H1 (cell line): ENCODE data around the gene RECK. TPM values are rescaled to one million over a fixed set of nuclear protein-coding genes. Genes with fewer than 3 reads are reported as not detected.

ENCODE experiments used
- CTCF ChIA-PET: fragments of 300-600 bp; sonication (Branson Sonifier 250); formaldehyde crosslinking; loops from one replicate; lab custom pipeline; 2021; ENCODE audit not compliant: partially characterized antibody; lab: Charles Lee
- POLR2A ChIA-PET: fragments of 300-600 bp; sonication (Branson Sonifier 250); formaldehyde crosslinking; loops from one replicate; lab custom pipeline; 2021; ENCODE audit warnings: inconsistent platforms; ENCODE audit not compliant: partially characterized antibody; lab: Charles Lee
- DNase-seq, 2 experiments: peaks; one replicate each; pipeline versions ENCODE4 v3.0.0 to v3.0.0-alpha.2; 2010 to 2022; ENCODE audit warnings: low spot score in 2 of 2, low read depth in 1 of 2, mixed read lengths in 1 of 2
- FAIRE-seq: peaks from 2 replicates; lab custom pipeline; 2011; peaks lifted over from hg19 to GRCh38; lab: Jason Lieb, UNC
- H2AFZ ChIP-seq: 2 replicates; pipeline ENCODE4 v1.8.1; 2012; ENCODE audit warnings: low read length, inconsistent platforms
- H2AK5ac ChIP-seq: 2 replicates; pipeline ENCODE4 v1.6.1; 2013; ENCODE audit warnings: low read depth, low read length
- H2BK120ac ChIP-seq: replicated peaks from 2 replicates; pipeline ENCODE3; 2013; ENCODE audit warnings: low read depth, low read length, inconsistent platforms
- H2BK12ac ChIP-seq: 2 replicates; pipeline ENCODE4 v1.6.1; 2013; ENCODE audit warnings: low read depth, low read length
- H2BK15ac ChIP-seq: 2 replicates; pipeline ENCODE4 v1.6.1; 2013; ENCODE audit warnings: low read length
- H2BK20ac ChIP-seq: 2 replicates; pipeline ENCODE4 v1.6.1; 2013; ENCODE audit warnings: low read length
- H2BK5ac ChIP-seq: 2 replicates; pipeline ENCODE4 v1.6.1; 2013; ENCODE audit warnings: low read depth, low read length
- H3K14ac ChIP-seq: 2 replicates; pipeline ENCODE4 v1.6.1; 2013; ENCODE audit warnings: inconsistent platforms; ENCODE audit not compliant: insufficient read length
- H3K18ac ChIP-seq: 2 replicates; pipeline ENCODE4 v1.6.1; 2013; ENCODE audit warnings: low read length; ENCODE audit errors: extremely low read depth
- H3K23ac ChIP-seq: 2 replicates; pipeline ENCODE4 v1.6.1; 2013; ENCODE audit warnings: inconsistent platforms; ENCODE audit not compliant: insufficient read length
- H3K23me2 ChIP-seq: 2 replicates; pipeline ENCODE4 v1.6.1; 2013; ENCODE audit warnings: low read depth, low read length
- H3K27ac ChIP-seq: 2 replicates; pipeline ENCODE4 v1.6.1; 2011; ENCODE audit warnings: low read depth, low read length, inconsistent platforms
- H3K27me3 ChIP-seq, 4 experiments: replicated peaks in 1 of 4; 1 replicate in 1 of 4; 2 replicates in 3 of 4; pipeline versions ENCODE4 v1.6.1 to v1.8.1; 2011 to 2013; ENCODE audit warnings: low read length in 3 of 4, mild to moderate bottlenecking in 3 of 4, inconsistent platforms in 2 of 4, mixed read lengths in 2 of 4, moderate library complexity in 1 of 4; ENCODE audit not compliant: control insufficient read depth in 3 of 4, insufficient read depth in 3 of 4; ENCODE audit errors: extremely low read depth in 1 of 4
- H3K36me3 ChIP-seq, 4 experiments: 2 replicates each; pipeline versions ENCODE4 v1.6.1 to v1.8.1; 2011 to 2013; ENCODE audit warnings: mild to moderate bottlenecking in 4 of 4, low read length in 3 of 4, moderate library complexity in 2 of 4, control low read depth in 1 of 4, inconsistent platforms in 1 of 4; ENCODE audit not compliant: insufficient read depth in 4 of 4, control insufficient read depth in 2 of 4
- H3K4ac ChIP-seq: replicated peaks from 2 replicates; pipeline ENCODE3; 2013; ENCODE audit warnings: low read length, low read depth, mixed read lengths, inconsistent platforms; ENCODE audit not compliant: insufficient read length
- H3K4me1 ChIP-seq, 4 experiments: replicated peaks in 1 of 4; 1 replicate in 1 of 4; 2 replicates in 3 of 4; pipeline versions ENCODE4 v1.6.1 to v1.8.1; 2011 to 2013; ENCODE audit warnings: low read length in 3 of 4, inconsistent platforms in 2 of 4, mixed read lengths in 1 of 4; ENCODE audit not compliant: insufficient read depth in 4 of 4, control insufficient read depth in 3 of 4
- H3K4me2 ChIP-seq, 2 experiments: 2 replicates each; pipeline versions ENCODE4 v1.6.1 to v1.8.1; 2011 to 2013; ENCODE audit warnings: low read depth in 2 of 2, low read length in 2 of 2, control low read depth in 1 of 2, inconsistent platforms in 1 of 2, mild to moderate bottlenecking in 1 of 2; ENCODE audit not compliant: insufficient read depth in 1 of 2
- H3K4me3 ChIP-seq, 4 experiments: fragments of 200-600, 300-600 bp in 1 of 4; sonication (generic), shearing (Covaris generic), sonication (Bioruptor Twin) in 1 of 4; 2 replicates each; pipeline versions ENCODE4 v1.5.1 to v1.8.1; 2011 to 2016; ENCODE audit warnings: low read length in 4 of 4, low read depth in 3 of 4, control low read depth in 2 of 4, inconsistent platforms in 2 of 4, mild to moderate bottlenecking in 2 of 4, mixed read lengths in 1 of 4, moderate library complexity in 1 of 4; ENCODE audit not compliant: insufficient read depth in 2 of 4; ENCODE audit errors: extremely low read depth in 1 of 4
- H3K56ac ChIP-seq: replicated peaks from 2 replicates; pipeline ENCODE3; 2013; ENCODE audit warnings: low read depth, mild to moderate bottlenecking, mixed read lengths, low read length, inconsistent platforms; ENCODE audit not compliant: insufficient read length
- H3K79me1 ChIP-seq: 2 replicates; pipeline ENCODE4 v1.6.1; 2013; ENCODE audit warnings: low read depth, low read length, control low read depth
- H3K79me2 ChIP-seq, 2 experiments: 2 replicates each; pipeline versions ENCODE4 v1.6.1 to v1.8.1; 2012 to 2013; ENCODE audit warnings: low read length in 2 of 2, mild to moderate bottlenecking in 2 of 2, inconsistent platforms in 1 of 2; ENCODE audit not compliant: insufficient read depth in 2 of 2, control insufficient read depth in 1 of 2
- H3K9ac ChIP-seq, 4 experiments: replicated peaks in 1 of 4; 1 replicate in 1 of 4; 2 replicates in 3 of 4; pipeline versions ENCODE4 v1.6.1 to v1.8.1; 2011 to 2013; ENCODE audit warnings: low read depth in 3 of 4, low read length in 3 of 4, control low read depth in 2 of 4, mild to moderate bottlenecking in 2 of 4, moderate library complexity in 2 of 4, inconsistent platforms in 1 of 4; ENCODE audit errors: extremely low read depth in 1 of 4
- H3K9me3 ChIP-seq, 2 experiments: 2 replicates each; pipeline versions ENCODE4 v1.6.1 to v1.8.1; 2012 to 2013; ENCODE audit warnings: mild to moderate bottlenecking in 2 of 2, moderate library complexity in 2 of 2, control low read depth in 1 of 2, inconsistent platforms in 1 of 2, low read depth in 1 of 2, low read length in 1 of 2, mixed read lengths in 1 of 2; ENCODE audit not compliant: insufficient read depth in 2 of 2
- H4K20me1 ChIP-seq, 2 experiments: replicated peaks in 1 of 2; 2 replicates each; pipeline versions ENCODE3 to v1.8.1; 2011 to 2013; ENCODE audit warnings: inconsistent platforms in 2 of 2, low read length in 2 of 2, mild to moderate bottlenecking in 1 of 2; ENCODE audit not compliant: insufficient read depth in 2 of 2, control insufficient read depth in 1 of 2
- H4K5ac ChIP-seq: 2 replicates; pipeline ENCODE4 v1.6.1; 2013; ENCODE audit warnings: low read length, low read depth, mixed read lengths, inconsistent platforms; ENCODE audit not compliant: insufficient read length
- H4K8ac ChIP-seq: 2 replicates; pipeline ENCODE4 v1.8.0; 2013; ENCODE audit warnings: mild to moderate bottlenecking, moderate library complexity, low read length, inconsistent platforms; ENCODE audit not compliant: insufficient read depth; ENCODE audit errors: extremely low read depth
- H4K91ac ChIP-seq: replicated peaks from 2 replicates; pipeline ENCODE3; 2013; ENCODE audit warnings: low read length, mixed read lengths, inconsistent platforms; ENCODE audit not compliant: insufficient read length
- BRCA1 ChIP-seq: IDR thresholded peaks from 2 replicates; pipeline ENCODE4 v1.6.1; 2012; ENCODE audit warnings: low read depth, low read length, improper control_type of control experiment
- EZH2 ChIP-seq: fragments of 200-600 bp; sonication (generic); IDR thresholded peaks from 2 replicates; pipeline ENCODE4 v1.7.1; 2012; ENCODE audit warnings: low read depth, mild to moderate bottlenecking, moderate library complexity, low read length, inconsistent platforms; ENCODE audit not compliant: severe bottlenecking
- JUN ChIP-seq: IDR thresholded peaks from 2 replicates; pipeline ENCODE4 v1.6.1; 2011; ENCODE audit warnings: low read depth, mild to moderate bottlenecking, improper control_type of control experiment, low read length
- KDM5A ChIP-seq: fragments of 200-600 bp; IDR thresholded peaks from 2 replicates; pipeline ENCODE4 v1.7.1; 2012; ENCODE audit warnings: mild to moderate bottlenecking, low read length, inconsistent platforms, mixed read lengths
- RXRA ChIP-seq: IDR thresholded peaks from 2 replicates; pipeline ENCODE4 v1.6.1; 2011; ENCODE audit warnings: low read depth, mild to moderate bottlenecking, low read length, moderate library complexity; ENCODE audit not compliant: insufficient read depth
- SP1 ChIP-seq: IDR thresholded peaks from 2 replicates; pipeline ENCODE4 v1.6.1; 2011; ENCODE audit warnings: low read depth, low read length
- SRF ChIP-seq: IDR thresholded peaks from 2 replicates; pipeline ENCODE4 v1.6.1; 2011; ENCODE audit warnings: mild to moderate bottlenecking, low read depth, low read length, moderate library complexity
- YY1 ChIP-seq: IDR thresholded peaks from 2 replicates; pipeline ENCODE4 v1.6.1; 2011; ENCODE audit warnings: low read depth, mild to moderate bottlenecking, low read length
- WGBS, 2 experiments: shearing (Covaris generic) in 1 of 2; methylation state at CpG; one replicate each; pipeline versions ENCODE4 v1.1.6 to v1.1.7; 2013 to 2015; ENCODE audit warnings: low lambda C conversion rate in 2 of 2, mixed read lengths in 2 of 2, inconsistent platforms in 1 of 2, low coverage in 1 of 2, missing lambda C conversion rate in 1 of 2; ENCODE audit not compliant: insufficient replicate concordance in 2 of 2, insufficient coverage in 1 of 2, insufficient read length in 1 of 2; ENCODE audit errors: extremely low coverage in 1 of 2, missing lambda C conversion rate in 1 of 2; 5-methylcytosine and 5-hydroxymethylcytosine counted together
- polyA plus RNA-seq, 7 experiments: library from polyadenylated mRNA; depleted of rRNA in 3 of 7; stranded (reverse) in 5 of 7; unstranded in 2 of 7; fragments of >200 nt in 5 of 7; fragments of 200-250 nt in 2 of 7; gene quantifications; 1 replicate in 5 of 7; 2 replicates in 1 of 7; 4 replicates in 1 of 7; pipeline versions ENCODE4 v1.2.1 to v1.2.3, GENCODE V29; 2011 to 2013; ENCODE audit warnings: missing spikeins in 2 of 7, mixed read lengths in 2 of 7
- total RNA-seq: library from RNA; stranded (reverse); fragmentation: NEBNext Ultra II Directional; extraction: Animal tissue kit (Norgen Biotek cat#: 25700); gene quantifications from 2 replicates; pipeline ENCODE4 v1.2.1, GENCODE V29; 2021
- TF ChIP-seq, protein P1 (sequence below): IDR thresholded peaks from 2 replicates; pipeline ENCODE4 v1.6.1; 2012; ENCODE audit warnings: inconsistent platforms
- TF ChIP-seq, protein P2 (sequence below): IDR thresholded peaks from 2 replicates; pipeline ENCODE4 v1.6.1; 2011; ENCODE audit warnings: low read depth, mild to moderate bottlenecking, low read length; ENCODE audit not compliant: insufficient read depth
- TF ChIP-seq, protein P3 (sequence below): IDR thresholded peaks from 2 replicates; pipeline ENCODE4 v1.6.1; 2012; ENCODE audit warnings: inconsistent platforms

Gene RECK
- total and polyA plus RNA-seq, 2 of the 8 experiments (the other 6 are each of a cell fraction or from before 2014, with no cell fraction given), result 5.4 to 9.8 TPM

DNA sequence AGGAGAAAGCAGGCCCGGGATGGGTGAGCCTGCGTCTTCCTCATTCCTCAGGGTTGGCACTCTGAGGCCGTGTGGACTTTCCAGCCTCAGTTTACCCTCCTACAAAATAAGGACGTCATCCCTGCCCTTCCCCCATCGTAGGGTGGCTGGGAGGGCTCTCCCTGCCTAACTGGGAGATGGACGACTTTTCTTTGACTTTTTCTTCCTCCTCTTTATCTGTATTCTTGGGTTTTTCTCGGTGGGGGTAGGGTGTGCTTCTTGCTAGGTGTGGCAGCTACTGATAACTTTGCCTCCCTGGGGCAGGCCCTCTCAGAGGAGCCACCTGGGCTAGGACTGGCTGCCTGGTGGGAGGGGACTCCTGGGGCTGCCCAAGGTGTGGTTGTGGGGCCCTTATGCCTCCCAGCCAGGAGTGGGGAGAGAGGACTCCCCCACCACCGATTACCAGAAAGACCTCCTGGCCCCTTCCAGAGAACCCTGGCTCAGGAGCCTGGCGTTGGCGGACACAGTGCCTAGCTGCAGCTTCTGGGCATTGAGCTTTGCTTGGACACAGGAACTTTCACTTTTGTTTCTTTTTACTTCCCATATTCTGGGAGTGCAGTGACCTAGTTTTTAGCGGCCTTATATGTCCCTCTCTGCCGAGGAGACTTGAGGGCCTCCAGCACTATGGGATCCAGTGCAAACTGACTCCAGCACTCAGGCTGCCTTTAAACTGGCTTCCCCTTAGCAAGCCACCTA, 106.0 kb downstream of the RECK start:
- peaks cover 3 to 6% of the 10 kb centered on the region in 2 experiments for H4K20me1 ChIP-seq
- no peak overlapping the region for H4K8ac ChIP-seq
- ChIA-PET POLR2A (interaction anchor here (3.7 kb wide), 1 partner anchor 22 kb away, joined by 19 read pairs; no protein-coding TSS in a partner anchor), CTCF (interaction anchor here (0.5 to 6.7 kb wide), 8 partner anchors 8 to 104 kb away, joined by 3 to 58 read pairs (median 8); partner anchors contain the start of gene CCIN)
- no peak overlapping the region for H2BK15ac ChIP-seq
- H3K56ac ChIP-seq, result no peak overlapping the region
- peak overlapping the region; percentile 7; the same call in 1 of the 2 replicates for H3K18ac ChIP-seq
- FAIRE-seq, result no peak
- H3K23me2 ChIP-seq, result peaks cover 4% of the 10 kb centered on the region; the same call in 1 of the 2 replicates
- H3K4ac ChIP-seq, result no peak overlapping the region
- WGBS, 2 experiments, result 86% methylated on average over 11 of the region's 12 CpGs; no CpG with 5 or more reads in 1 of the 2 experiments
- H3K79me2 ChIP-seq, result no peaks in the 10 kb centered on the region
- H2BK12ac ChIP-seq, result no peak overlapping the region
- no peak overlapping the region for H3K4me2 ChIP-seq
- H3K36me3 ChIP-seq, result no peaks in the 10 kb centered on the region; a peak in 1 of 8 replicates
- no peak overlapping the region for H2AK5ac ChIP-seq
- no peak overlapping the region for H2BK20ac ChIP-seq
- no peak overlapping the region for H3K9ac ChIP-seq
- no peak overlapping the region for H2AFZ ChIP-seq
- 0 out of 7 replicates have a peak, but pooled peaks cover 0 to under 1% (median 0%) of the 10 kb centered on the region in 4 experiments for H3K4me1 ChIP-seq
- H3K9me3 ChIP-seq, result peaks cover 0 to 7% of the 10 kb centered on the region in 2 experiments; a peak in 2 of 4 replicates
- no peak overlapping the region for H3K14ac ChIP-seq
- H3K27ac ChIP-seq, result no peak overlapping the region
- H2BK120ac ChIP-seq, result no peak overlapping the region
- no peaks in the 10 kb centered on the region for H3K79me1 ChIP-seq
- H3K23ac ChIP-seq, result no peak overlapping the region
- H4K91ac ChIP-seq, result no peak overlapping the region
- DNase-seq, result no peak
- H2BK5ac ChIP-seq, result no peak overlapping the region
- no peak overlapping the region for H4K5ac ChIP-seq
- H3K27me3 ChIP-seq, result peaks cover 11 to 22% (median 16%) of the 10 kb centered on the region in 4 experiments
- H3K4me3 ChIP-seq, result no peak overlapping the region
- TF ChIP-seq JUN (no peak), SP1 (no peak), EZH2 (no peak), YY1 (no peak), RXRA (no peak), BRCA1 (no peak), SRF (no peak), KDM5A (no peak)
- TF ChIP-seq, protein P1, sequence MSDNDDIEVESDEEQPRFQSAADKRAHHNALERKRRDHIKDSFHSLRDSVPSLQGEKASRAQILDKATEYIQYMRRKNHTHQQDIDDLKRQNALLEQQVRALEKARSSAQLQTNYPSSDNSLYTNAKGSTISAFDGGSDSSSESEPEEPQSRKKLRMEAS, result no peak
- TF ChIP-seq, protein P2, sequence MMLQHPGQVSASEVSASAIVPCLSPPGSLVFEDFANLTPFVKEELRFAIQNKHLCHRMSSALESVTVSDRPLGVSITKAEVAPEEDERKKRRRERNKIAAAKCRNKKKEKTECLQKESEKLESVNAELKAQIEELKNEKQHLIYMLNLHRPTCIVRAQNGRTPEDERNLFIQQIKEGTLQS, result no peak
- TF ChIP-seq, protein P3, sequence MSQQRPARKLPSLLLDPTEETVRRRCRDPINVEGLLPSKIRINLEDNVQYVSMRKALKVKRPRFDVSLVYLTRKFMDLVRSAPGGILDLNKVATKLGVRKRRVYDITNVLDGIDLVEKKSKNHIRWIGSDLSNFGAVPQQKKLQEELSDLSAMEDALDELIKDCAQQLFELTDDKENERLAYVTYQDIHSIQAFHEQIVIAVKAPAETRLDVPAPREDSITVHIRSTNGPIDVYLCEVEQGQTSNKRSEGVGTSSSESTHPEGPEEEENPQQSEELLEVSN, result no peak
